ENCODE results near the gene KRT79.

- no peak for TF ChIP-seq POLR2A (IDR thresholded peaks at IDR 0.05; ENCODE audit: low read depth)
- TF ChIP-seq CTCF (IDR thresholded peaks at IDR 0.05): no peak
- TF ChIP-seq POLR2AphosphoS5 (IDR thresholded peaks at IDR 0.05): no peak
These were observed 54.2 kb downstream of the KRT79 start for GRCh38 chr12:52779914-52780313.
